Endometrial microvascular endothelial cells (primary cell): ENCODE results near the gene TLX3. TPM values are rescaled to one million over a fixed set of nuclear protein-coding genes. Genes with fewer than 3 reads are reported as not detected.

Experiments
- in situ Hi-C: cut with HindIII; loops from 2 replicates; pipeline ENCODE4 v1.10.0; 2017; ENCODE audit warnings: low sequenced_read_pairs, low pct_unique_long_range_greater_than_20kb; ENCODE audit errors: inconsistent ontology term
- total RNA-seq: library from RNA; depleted of rRNA; stranded (reverse); fragments of >200 nt; gene quantifications from one replicate; pipeline ENCODE4 v1.2.3, GENCODE V29; 2015; ENCODE audit errors: inconsistent ontology term

TLX3 gene
- total RNA-seq, 1 donor from 2014 or later: not detected

GRCh38 chr5:171299228-171299627 lies 9.8 kb upstream of the TLX3 start:
- in situ Hi-C loops: no loop called here

GRCh38 chr5:171299851-171300250 lies 9.2 kb upstream of the TLX3 start:
- in situ Hi-C loops: no loop called here

GRCh38 chr5:171300358-171300757 lies 8.7 kb upstream of the TLX3 start:
- in situ Hi-C loops: no loop called here

- in situ Hi-C loops: no loop called here
Observed at GRCh38 chr5:171306166-171306565, 2.9 kb upstream of the TLX3 start.

GRCh38 chr5:171306781-171307591 lies 2.1 kb upstream of the TLX3 start:
- in situ Hi-C loops: no loop called here

- in situ Hi-C loops: no loop called here
Observed at GRCh38 chr5:171307789-171308452, 1.1 kb upstream of the TLX3 start.

GRCh38 chr5:171309276-171310211 lies 496 bp downstream of the TLX3 start:
- in situ Hi-C loops: no loop called here

GRCh38 chr5:171310212-171310818 lies 1.3 kb downstream of the TLX3 start:
- in situ Hi-C loops: no loop called here

- in situ Hi-C loops: no loop called here
Observed at GRCh38 chr5:171310819-171311321, 1.8 kb downstream of the TLX3 start.

- in situ Hi-C loops: no loop called here
Observed at GRCh38 chr5:171311322-171312077, 2.5 kb downstream of the TLX3 start.

GRCh38 chr5:171312129-171312974 lies 3.3 kb downstream of the TLX3 start:
- in situ Hi-C loops: no loop called here

- in situ Hi-C loops: no loop called here
Observed at GRCh38 chr5:171313481-171314206, 4.6 kb downstream of the TLX3 start.

GRCh38 chr5:171314728-171315385 lies 5.8 kb downstream of the TLX3 start:
- in situ Hi-C loops: no loop called here

GRCh38 chr5:171315386-171315891 lies 6.4 kb downstream of the TLX3 start:
- in situ Hi-C loops: no loop called here

GRCh38 chr5:171315925-171316257 lies 6.8 kb downstream of the TLX3 start:
- in situ Hi-C loops: no loop called here
